MM.1S (cell line): ENCODE data around the gene LAP3.

ENCODE experiments used
- CTCF ChIP-seq: fragments of 300-600 bp; sonication (generic); IDR thresholded peaks from 2 replicates; pipeline ENCODE4 v1.5.1; 2016; ENCODE audit warnings: antibody characterized with exemption, low read length, mixed read lengths
- EZH2 ChIP-seq: fragments of 300-600 bp; sonication (generic); optimal IDR thresholded peaks from 2 replicates; pipeline ENCODE3; 2017; ENCODE audit warnings: low read depth, mild to moderate bottlenecking, antibody characterized with exemption, low read length, mixed read lengths

DNA sequence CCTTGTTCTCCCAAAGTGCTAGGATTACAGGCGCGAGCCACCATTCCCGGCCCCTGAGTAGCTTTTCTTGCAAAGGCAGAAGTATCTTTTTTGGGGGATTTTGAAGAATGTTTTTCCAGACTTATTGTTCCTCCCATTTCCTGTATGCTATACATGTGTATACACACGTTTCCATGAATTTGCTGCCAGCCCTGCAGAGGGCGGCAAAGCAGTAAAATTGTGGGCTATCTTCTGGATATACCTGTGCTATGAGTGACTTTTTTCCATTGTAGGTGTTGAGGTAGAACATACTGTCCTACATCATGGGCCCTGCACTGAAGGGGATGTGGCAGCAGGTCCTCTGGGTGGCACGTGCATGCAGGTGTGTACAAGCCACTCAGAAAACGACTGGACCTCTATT lies 20.5 kb downstream of the LAP3 start:
- TF ChIP-seq CTCF (0 out of 2 replicates have a peak, but pooled peaks have one; percentile 12), EZH2 (no peak)
